ENCODE data around the gene DNMT3A. TPM values are rescaled to one million over a fixed set of nuclear protein-coding genes. Genes with fewer than 3 reads are reported as not detected.
"Not testable (repeated sequence)": the region's sequence is repeated elsewhere in the genome, so short reads cannot be mapped to it uniquely, and the experiment has no call there.

Gene DNMT3A
- total and polyA plus RNA-seq, 2 donors from 2014 or later: 6.5 to 31.4 TPM

- peak; percentile 75 to 93 (median 89) for DNase-seq
- H3K36me3 ChIP-seq (ENCODE audit: control insufficient read depth in 2 of 3, insufficient read depth in 3 of 3, low read length in 3 of 3): no peaks in the 10 kb centered on the region
- H3K9ac ChIP-seq (ENCODE audit: low read length in 3 of 3): peak overlapping the region in 2 of 3 donors; percentile 48 to 51
- no peaks in the 10 kb centered on the region for H3K9me3 ChIP-seq (ENCODE audit: control insufficient read depth in 2 of 3, insufficient read depth in 1 of 3, low read length in 3 of 3)
- H3K4me1 ChIP-seq (ENCODE audit: control insufficient read depth in 2 of 3, insufficient read depth in 2 of 3, low read depth in 1 of 3, low read length in 3 of 3): no peaks in the 10 kb centered on the region
- TF ChIP-seq, protein P1, sequence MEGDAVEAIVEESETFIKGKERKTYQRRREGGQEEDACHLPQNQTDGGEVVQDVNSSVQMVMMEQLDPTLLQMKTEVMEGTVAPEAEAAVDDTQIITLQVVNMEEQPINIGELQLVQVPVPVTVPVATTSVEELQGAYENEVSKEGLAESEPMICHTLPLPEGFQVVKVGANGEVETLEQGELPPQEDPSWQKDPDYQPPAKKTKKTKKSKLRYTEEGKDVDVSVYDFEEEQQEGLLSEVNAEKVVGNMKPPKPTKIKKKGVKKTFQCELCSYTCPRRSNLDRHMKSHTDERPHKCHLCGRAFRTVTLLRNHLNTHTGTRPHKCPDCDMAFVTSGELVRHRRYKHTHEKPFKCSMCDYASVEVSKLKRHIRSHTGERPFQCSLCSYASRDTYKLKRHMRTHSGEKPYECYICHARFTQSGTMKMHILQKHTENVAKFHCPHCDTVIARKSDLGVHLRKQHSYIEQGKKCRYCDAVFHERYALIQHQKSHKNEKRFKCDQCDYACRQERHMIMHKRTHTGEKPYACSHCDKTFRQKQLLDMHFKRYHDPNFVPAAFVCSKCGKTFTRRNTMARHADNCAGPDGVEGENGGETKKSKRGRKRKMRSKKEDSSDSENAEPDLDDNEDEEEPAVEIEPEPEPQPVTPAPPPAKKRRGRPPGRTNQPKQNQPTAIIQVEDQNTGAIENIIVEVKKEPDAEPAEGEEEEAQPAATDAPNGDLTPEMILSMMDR (IDR thresholded peaks at IDR 0.05; ENCODE audit: borderline replicate concordance, extremely low read depth, insufficient read depth): no peak
- H3K4me3 ChIP-seq (ENCODE audit: low read length in 3 of 3): peak overlapping the region; percentile 62 to 71 (median 62)
- peak overlapping the region in 1 of 2 donors; percentile 32 for H3K27ac ChIP-seq (ENCODE audit: low read depth in 2 of 2, low read length in 2 of 2)
- no peaks in the 10 kb centered on the region for H3K27me3 ChIP-seq (ENCODE audit: control insufficient read depth, insufficient read depth, low read length)
- intact Hi-C loops (cut with DNase I): no loop called here
- no peak for FAIRE-seq
Measured at GRCh38 chr2:25215948-25216679, 125.6 kb downstream of the DNMT3A start.

- intact Hi-C loops (cut with DNase I): no loop called here
- H3K27me3 ChIP-seq (ENCODE audit: control insufficient read depth, insufficient read depth, low read length): no peaks in the 10 kb centered on the region
Measured at GRCh38 chr2:25215232-25215631, 126.5 kb downstream of the DNMT3A start.

GRCh38 chr2:25213229-25213628, 128.5 kb downstream of the DNMT3A start:
- Histone ChIP-seq H3K27me3 (ENCODE audit: control insufficient read depth, insufficient read depth, low read length) (no peaks in the 10 kb centered on the region), H3K9ac (ENCODE audit: low read length in 3 of 3) (no peak overlapping the region), H3K4me3 (ENCODE audit: low read length in 3 of 3) (no peak overlapping the region), H3K27ac (ENCODE audit: low read depth in 2 of 2, low read length in 2 of 2) (no peak overlapping the region), H3K36me3 (ENCODE audit: control insufficient read depth in 2 of 3, insufficient read depth in 3 of 3, low read length in 3 of 3) (no peaks in the 10 kb centered on the region), H3K9me3 (ENCODE audit: control insufficient read depth in 2 of 3, insufficient read depth in 1 of 3, low read length in 3 of 3) (no peaks in the 10 kb centered on the region), H3K4me1 (ENCODE audit: control insufficient read depth in 2 of 3, insufficient read depth in 2 of 3, low read depth in 1 of 3, low read length in 3 of 3) (no peaks in the 10 kb centered on the region)
- FAIRE-seq (no peak), DNase-seq (peak in 1 of 5 donors; percentile 45)
- intact Hi-C loops (cut with DNase I): no loop called here
- TF ChIP-seq, protein P1 (IDR thresholded peaks at IDR 0.05; ENCODE audit: borderline replicate concordance, extremely low read depth, insufficient read depth): no peak

More at GRCh38 chr2:25215232-25215631, 126.5 kb downstream of the DNMT3A start:
- Histone ChIP-seq H3K9me3 (ENCODE audit: control insufficient read depth in 2 of 3, insufficient read depth in 1 of 3, low read length in 3 of 3) (no peaks in the 10 kb centered on the region), H3K36me3 (ENCODE audit: control insufficient read depth in 2 of 3, insufficient read depth in 3 of 3, low read length in 3 of 3) (no peaks in the 10 kb centered on the region), H3K9ac (ENCODE audit: low read length in 3 of 3) (no peak overlapping the region), H3K4me3 (ENCODE audit: low read length in 3 of 3) (no peak overlapping the region), H3K4me1 (ENCODE audit: control insufficient read depth in 2 of 3, insufficient read depth in 2 of 3, low read depth in 1 of 3, low read length in 3 of 3) (no peaks in the 10 kb centered on the region), H3K27ac (ENCODE audit: low read depth in 2 of 2, low read length in 2 of 2) (peak overlapping the region in 1 of 2 donors; percentile 32)
- FAIRE-seq: no peak
- TF ChIP-seq, protein P1 (IDR thresholded peaks at IDR 0.05; ENCODE audit: borderline replicate concordance, extremely low read depth, insufficient read depth): no peak
- DNase-seq: peak in 1 of 5 donors; percentile 55

- DNase-seq; H3K4me1 ChIP-seq (ENCODE audit: control insufficient read depth in 2 of 3, insufficient read depth in 2 of 3, low read depth in 1 of 3, low read length in 3 of 3); H3K9ac ChIP-seq (ENCODE audit: low read length in 3 of 3); intact Hi-C loops (cut with DNase I); H3K27ac ChIP-seq (ENCODE audit: low read depth in 2 of 2, low read length in 2 of 2); H3K36me3 ChIP-seq (ENCODE audit: control insufficient read depth in 2 of 3, insufficient read depth in 3 of 3, low read length in 3 of 3); FAIRE-seq; H3K27me3 ChIP-seq (ENCODE audit: control insufficient read depth, insufficient read depth, low read length); H3K9me3 ChIP-seq (ENCODE audit: control insufficient read depth in 2 of 3, insufficient read depth in 1 of 3, low read length in 3 of 3); H3K4me3 ChIP-seq (ENCODE audit: low read length in 3 of 3): not testable (repeated sequence)
Measured at GRCh38 chr2:25210923-25211322, 130.8 kb downstream of the DNMT3A start.
